ENCODE measurements around the gene LRTM1. TPM values are rescaled to one million over a fixed set of nuclear protein-coding genes. Genes with fewer than 3 reads are reported as not detected.

Gene LRTM1
- polyA plus RNA-seq, 3 donors: not detected

DNA sequence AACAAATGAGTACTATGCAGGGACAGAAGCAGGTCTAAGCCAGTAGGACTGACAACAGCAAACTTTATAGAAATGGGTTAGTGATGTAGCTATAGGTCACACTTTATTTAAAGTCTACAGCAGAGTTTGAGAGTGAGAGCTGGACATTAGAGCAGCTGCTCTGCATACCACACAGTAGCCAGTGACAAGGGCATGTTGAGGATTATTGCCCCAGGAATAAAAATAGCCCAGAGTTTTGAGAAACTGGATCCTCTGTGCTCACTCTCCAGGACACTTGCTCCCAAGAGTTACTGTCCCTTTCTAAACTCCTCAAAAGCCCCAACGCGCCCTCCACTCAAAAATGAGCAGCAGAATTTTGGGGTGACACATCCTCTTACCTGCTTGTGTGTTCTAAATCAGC is 21.1 kb downstream of the LRTM1 start:
- Histone ChIP-seq H3K36me3 (replicated peaks in 1 of 2; ENCODE audit: control insufficient read depth in 1 of 2, insufficient read depth in 2 of 2, low read length in 2 of 2) (no peaks in the 10 kb centered on the region), H3K4me1 (ENCODE audit: control insufficient read depth in 1 of 2, insufficient read depth in 2 of 2, low read length in 2 of 2) (no peaks in the 10 kb centered on the region), H3K27ac (ENCODE audit: low read depth in 1 of 2, low read length in 2 of 2) (no peak overlapping the region), H4K20me1 (ENCODE audit: insufficient read depth, low read length) (no peaks in the 10 kb centered on the region), H3K9me3 (replicated peaks in 1 of 2; ENCODE audit: control insufficient read depth in 1 of 2, insufficient read depth in 1 of 2, low read length in 2 of 2) (peaks cover 0 to under 1% of the 10 kb centered on the region in 2 donors), H2AFZ (ENCODE audit: insufficient read depth, low read depth, low read length, poor library complexity, severe bottlenecking) (no peak overlapping the region), H3K9ac (ENCODE audit: insufficient read depth, low read length, poor library complexity, severe bottlenecking) (no peak overlapping the region), H3K4me3 (replicated peaks in 1 of 3; ENCODE audit: low read depth in 2 of 3, low read length in 3 of 3) (no peak overlapping the region), H3K4me2 (replicated peaks; ENCODE audit: extremely low read depth, low read length, poor library complexity, severe bottlenecking) (no peak overlapping the region), H3K27me3 (ENCODE audit: control insufficient read depth in 2 of 2, insufficient read depth in 2 of 2, low read length in 2 of 2) (no peaks in the 10 kb centered on the region), H3K79me2 (ENCODE audit: insufficient read depth, low read length) (no peaks in the 10 kb centered on the region)
- intact Hi-C loops (cut with micrococcal nuclease): no loop called here
- no CpG with 5 or more reads among the region's 2 CpGs for WGBS (ENCODE audit: insufficient coverage)
- no peak overlapping the region for H3K27ac Mint-ChIP-seq
- no peak for DNase-seq
- no peaks in the 10 kb centered on the region for H3K36me3 Mint-ChIP-seq
- H3K4me3 Mint-ChIP-seq: no peak overlapping the region
- peaks cover 0 to 10% (median 4%) of the 10 kb centered on the region in 7 donors for H3K9me3 Mint-ChIP-seq
- no peaks in the 10 kb centered on the region for H3K4me1 Mint-ChIP-seq
- TF ChIP-seq, protein P1, sequence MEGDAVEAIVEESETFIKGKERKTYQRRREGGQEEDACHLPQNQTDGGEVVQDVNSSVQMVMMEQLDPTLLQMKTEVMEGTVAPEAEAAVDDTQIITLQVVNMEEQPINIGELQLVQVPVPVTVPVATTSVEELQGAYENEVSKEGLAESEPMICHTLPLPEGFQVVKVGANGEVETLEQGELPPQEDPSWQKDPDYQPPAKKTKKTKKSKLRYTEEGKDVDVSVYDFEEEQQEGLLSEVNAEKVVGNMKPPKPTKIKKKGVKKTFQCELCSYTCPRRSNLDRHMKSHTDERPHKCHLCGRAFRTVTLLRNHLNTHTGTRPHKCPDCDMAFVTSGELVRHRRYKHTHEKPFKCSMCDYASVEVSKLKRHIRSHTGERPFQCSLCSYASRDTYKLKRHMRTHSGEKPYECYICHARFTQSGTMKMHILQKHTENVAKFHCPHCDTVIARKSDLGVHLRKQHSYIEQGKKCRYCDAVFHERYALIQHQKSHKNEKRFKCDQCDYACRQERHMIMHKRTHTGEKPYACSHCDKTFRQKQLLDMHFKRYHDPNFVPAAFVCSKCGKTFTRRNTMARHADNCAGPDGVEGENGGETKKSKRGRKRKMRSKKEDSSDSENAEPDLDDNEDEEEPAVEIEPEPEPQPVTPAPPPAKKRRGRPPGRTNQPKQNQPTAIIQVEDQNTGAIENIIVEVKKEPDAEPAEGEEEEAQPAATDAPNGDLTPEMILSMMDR (IDR thresholded peaks at IDR 0.05): no peak
- peaks cover 2 to 10% (median 2%) of the 10 kb centered on the region in 3 donors for H3K27me3 Mint-ChIP-seq (ENCODE audit: low read depth in 3 of 3)

- no peaks in the 10 kb centered on the region for H3K27me3 ChIP-seq (ENCODE audit: control insufficient read depth in 2 of 2, insufficient read depth in 2 of 2, low read length in 2 of 2)
- no peak for DNase-seq
- no peaks in the 10 kb centered on the region for H3K79me2 ChIP-seq (ENCODE audit: insufficient read depth, low read length)
- no peak overlapping the region for H3K27ac ChIP-seq (ENCODE audit: low read depth in 1 of 2, low read length in 2 of 2)
- Mint-ChIP-seq H3K27ac (peak overlapping the region in 1 of 7 donors; percentile 0), H3K4me1 (no peaks in the 10 kb centered on the region), H3K27me3 (ENCODE audit: low read depth in 3 of 3) (peaks cover 0 to 10% (median 2%) of the 10 kb centered on the region in 3 donors), H3K36me3 (no peaks in the 10 kb centered on the region), H3K9me3 (peaks cover 0 to 6% (median under 1%) of the 10 kb centered on the region in 7 donors), H3K4me3 (no peak overlapping the region)
- H3K4me1 ChIP-seq (ENCODE audit: control insufficient read depth in 1 of 2, insufficient read depth in 2 of 2, low read length in 2 of 2): no peaks in the 10 kb centered on the region
- TF ChIP-seq, protein P1 (IDR thresholded peaks at IDR 0.05): no peak
- H3K9me3 ChIP-seq (replicated peaks in 1 of 2; ENCODE audit: control insufficient read depth in 1 of 2, insufficient read depth in 1 of 2, low read length in 2 of 2): no peaks in the 10 kb centered on the region
- no peak overlapping the region for H2AFZ ChIP-seq (ENCODE audit: insufficient read depth, low read depth, low read length, poor library complexity, severe bottlenecking)
- H3K36me3 ChIP-seq (replicated peaks in 1 of 2; ENCODE audit: control insufficient read depth in 1 of 2, insufficient read depth in 2 of 2, low read length in 2 of 2): no peaks in the 10 kb centered on the region
- no peaks in the 10 kb centered on the region for H4K20me1 ChIP-seq (ENCODE audit: insufficient read depth, low read length)
- WGBS (ENCODE audit: insufficient coverage): 93% methylated on average over 3 of the region's 3 CpGs
- no peak overlapping the region for H3K4me3 ChIP-seq (replicated peaks in 1 of 3; ENCODE audit: low read depth in 2 of 3, low read length in 3 of 3)
- no peak overlapping the region for H3K4me2 ChIP-seq (replicated peaks; ENCODE audit: extremely low read depth, low read length, poor library complexity, severe bottlenecking)
- H3K9ac ChIP-seq (ENCODE audit: insufficient read depth, low read length, poor library complexity, severe bottlenecking): no peak overlapping the region
- intact Hi-C loops (cut with micrococcal nuclease): no loop called here
Measured at GRCh38 chr3:54905920-54906319, 21.9 kb downstream of the LRTM1 start.

Data from CD14-positive monocyte (primary cell).